ENCODE results near the gene CTR9. TPM values are rescaled to one million over a fixed set of nuclear protein-coding genes. Genes with fewer than 3 reads are reported as not detected.

Gene CTR9
- total RNA-seq, 1 experiment from 2014 or later: 20.0 TPM

DNA sequence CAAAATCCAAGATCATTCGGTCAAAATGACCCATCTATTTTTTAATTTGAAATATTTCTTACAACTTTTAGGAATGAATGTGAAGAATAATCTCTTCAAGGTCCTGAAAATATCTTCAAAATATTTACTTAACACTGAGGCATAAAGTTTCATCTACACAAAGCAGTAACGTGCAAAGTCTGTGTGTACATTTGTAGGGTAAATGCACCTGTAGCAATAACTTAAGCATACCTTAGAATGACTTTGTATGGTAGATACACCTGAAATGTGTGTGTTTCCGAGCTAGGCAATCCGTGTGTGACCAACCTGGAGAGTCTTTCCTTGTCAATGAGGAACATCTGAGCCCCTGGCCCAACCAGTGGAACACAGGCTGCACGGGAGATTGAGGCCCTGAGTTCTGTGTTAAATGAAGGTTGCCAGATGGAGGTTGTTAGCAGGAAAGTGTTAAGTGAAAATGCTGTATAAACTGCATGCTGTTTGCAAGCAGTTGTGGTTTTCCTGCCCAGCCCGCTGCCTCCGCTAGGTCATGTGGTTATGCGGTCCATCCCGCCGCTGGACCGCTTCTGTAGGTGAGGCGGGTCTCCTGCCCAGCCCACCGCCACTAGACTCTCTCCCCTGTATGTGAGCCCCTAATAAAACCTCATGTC, 7.6 kb upstream of the CTR9 start:
- DNase-seq: no peak
- Histone ChIP-seq H3K9me2 (replicated peaks; ENCODE audit: low read length) (no peaks in the 10 kb centered on the region), H3K27ac (ENCODE audit: low read length) (peak overlapping the region; percentile 29), H3K36me3 (ENCODE audit: low read depth, low read length) (no peaks in the 10 kb centered on the region), H3K27me3 (ENCODE audit: low read length) (no peaks in the 10 kb centered on the region), H3K9ac (ENCODE audit: low read length) (no peak overlapping the region), H3F3A (ENCODE audit: low read length, unreplicated experiment) (no peaks in the 10 kb centered on the region), H3K79me2 (ENCODE audit: low read length) (no peaks in the 10 kb centered on the region), H3K4me2 (ENCODE audit: low read length) (peak overlapping the region; percentile 23; the same call in 1 of the 2 replicates), H2AFZ (ENCODE audit: low read length) (0 out of 2 replicates have a peak overlapping the region, but pooled peaks have one; percentile 7), H3K4me3 (ENCODE audit: low read length) (no peak overlapping the region), H3K9me3 (ENCODE audit: low read length) (no peaks in the 10 kb centered on the region), H3K4me1 (ENCODE audit: insufficient read depth, low read length) (peaks cover 25% of the 10 kb centered on the region), H4K20me1 (ENCODE audit: low read length) (no peaks in the 10 kb centered on the region)
- no TSS peak for BruUV-seq (replicated peaks)
- ChIA-PET POLR2A (ENCODE audit: unreplicated experiment) (no interaction called here), CTCF (no interaction called here)
- intact Hi-C loops (cut with micrococcal nuclease): no loop called here
- ATAC-seq: no peak
- TF ChIP-seq EZH2phosphoT487 (IDR thresholded peaks at IDR 0.05; ENCODE audit: borderline replicate concordance, low read length): no peak
- TF ChIP-seq, protein P1, sequence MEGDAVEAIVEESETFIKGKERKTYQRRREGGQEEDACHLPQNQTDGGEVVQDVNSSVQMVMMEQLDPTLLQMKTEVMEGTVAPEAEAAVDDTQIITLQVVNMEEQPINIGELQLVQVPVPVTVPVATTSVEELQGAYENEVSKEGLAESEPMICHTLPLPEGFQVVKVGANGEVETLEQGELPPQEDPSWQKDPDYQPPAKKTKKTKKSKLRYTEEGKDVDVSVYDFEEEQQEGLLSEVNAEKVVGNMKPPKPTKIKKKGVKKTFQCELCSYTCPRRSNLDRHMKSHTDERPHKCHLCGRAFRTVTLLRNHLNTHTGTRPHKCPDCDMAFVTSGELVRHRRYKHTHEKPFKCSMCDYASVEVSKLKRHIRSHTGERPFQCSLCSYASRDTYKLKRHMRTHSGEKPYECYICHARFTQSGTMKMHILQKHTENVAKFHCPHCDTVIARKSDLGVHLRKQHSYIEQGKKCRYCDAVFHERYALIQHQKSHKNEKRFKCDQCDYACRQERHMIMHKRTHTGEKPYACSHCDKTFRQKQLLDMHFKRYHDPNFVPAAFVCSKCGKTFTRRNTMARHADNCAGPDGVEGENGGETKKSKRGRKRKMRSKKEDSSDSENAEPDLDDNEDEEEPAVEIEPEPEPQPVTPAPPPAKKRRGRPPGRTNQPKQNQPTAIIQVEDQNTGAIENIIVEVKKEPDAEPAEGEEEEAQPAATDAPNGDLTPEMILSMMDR (conservative IDR thresholded peaks at IDR 0.05; ENCODE audit: low read depth, low read length): no peak
- TF ChIP-seq EZH2 (IDR thresholded peaks at IDR 0.05; ENCODE audit: low read length, unreplicated experiment): no peak

DNA sequence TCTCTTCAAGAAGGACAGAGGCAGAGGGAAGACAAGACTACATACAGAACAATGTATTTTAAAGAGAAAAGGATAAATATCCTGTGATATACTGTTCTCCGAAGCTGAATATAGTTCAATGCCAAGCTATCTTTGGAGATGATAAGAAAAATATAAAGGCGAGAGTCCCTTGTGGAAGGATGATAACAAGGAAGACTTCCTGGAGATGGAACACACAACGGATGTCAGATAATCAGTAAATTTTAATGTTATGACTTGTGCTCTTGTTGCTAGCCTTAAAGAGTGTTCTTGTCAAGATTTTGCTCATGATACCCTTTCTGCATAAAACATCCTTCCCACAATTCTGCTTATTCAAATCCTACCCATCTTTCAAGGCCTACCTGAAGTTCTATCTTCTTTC, 6.8 kb upstream of the CTR9 start:
- no peaks in the 10 kb centered on the region for H3K27me3 ChIP-seq (ENCODE audit: low read length)
- ChIA-PET POLR2A (ENCODE audit: unreplicated experiment) (no interaction called here), CTCF (no interaction called here)
- TF ChIP-seq, protein P1 (conservative IDR thresholded peaks at IDR 0.05; ENCODE audit: low read depth, low read length): no peak
- no peak for TF ChIP-seq EZH2 (IDR thresholded peaks at IDR 0.05; ENCODE audit: low read length, unreplicated experiment)
- no peak for TF ChIP-seq EZH2phosphoT487 (IDR thresholded peaks at IDR 0.05; ENCODE audit: borderline replicate concordance, low read length)
- no peak overlapping the region for H3K27ac ChIP-seq (ENCODE audit: low read length)
- DNase-seq (no peak), ATAC-seq (no peak)
- no peak overlapping the region for H3K4me3 ChIP-seq (ENCODE audit: low read length)
- no peaks in the 10 kb centered on the region for H3K36me3 ChIP-seq (ENCODE audit: low read depth, low read length)
- H3K9me2 ChIP-seq (replicated peaks; ENCODE audit: low read length): no peaks in the 10 kb centered on the region
- H3K9me3 ChIP-seq (ENCODE audit: low read length): no peaks in the 10 kb centered on the region
- peaks cover 25% of the 10 kb centered on the region for H3K4me1 ChIP-seq (ENCODE audit: insufficient read depth, low read length)
- no peaks in the 10 kb centered on the region for H4K20me1 ChIP-seq (ENCODE audit: low read length)
- no peaks in the 10 kb centered on the region for H3F3A ChIP-seq (ENCODE audit: low read length, unreplicated experiment)
- no peak overlapping the region for H3K9ac ChIP-seq (ENCODE audit: low read length)
- no TSS peak for BruUV-seq (replicated peaks)
- H3K4me2 ChIP-seq (ENCODE audit: low read length): no peak overlapping the region
- H2AFZ ChIP-seq (ENCODE audit: low read length): no peak overlapping the region
- intact Hi-C loops (cut with micrococcal nuclease): no loop called here
- no peaks in the 10 kb centered on the region for H3K79me2 ChIP-seq (ENCODE audit: low read length)

DNA sequence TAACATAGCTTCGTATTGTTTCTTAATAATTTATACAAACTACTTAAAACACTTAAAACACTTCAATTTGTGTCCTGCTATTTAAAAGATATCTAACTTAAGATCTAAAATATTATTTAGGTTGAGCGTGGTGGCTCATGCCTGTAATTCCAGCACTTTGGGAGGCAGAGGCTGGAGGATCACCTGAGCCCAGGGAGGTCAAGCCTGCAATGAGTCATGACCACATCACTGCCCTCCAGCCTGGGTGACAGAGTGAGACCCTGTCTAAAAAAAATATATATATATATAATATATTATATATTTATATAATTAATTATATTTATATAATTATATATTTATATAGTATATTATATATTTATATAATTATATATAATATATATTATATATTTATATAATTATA, 4.2 kb upstream of the CTR9 start:
- ChIA-PET POLR2A (ENCODE audit: unreplicated experiment) (no interaction called here), CTCF (interaction anchor here (0.6 kb wide), 1 partner anchor 248 kb away, joined by 4 read pairs; no protein-coding TSS in a partner anchor)
- no peak for ATAC-seq

More for the DNA sequence above, 4.2 kb upstream of the CTR9 start:
- Histone ChIP-seq H3K79me2 (ENCODE audit: low read length) (peaks cover 7% of the 10 kb centered on the region), H4K20me1 (ENCODE audit: low read length) (no peaks in the 10 kb centered on the region), H3K36me3 (ENCODE audit: low read depth, low read length) (no peaks in the 10 kb centered on the region), H2AFZ (ENCODE audit: low read length) (no peak overlapping the region), H3K27me3 (ENCODE audit: low read length) (no peaks in the 10 kb centered on the region), H3K4me2 (ENCODE audit: low read length) (no peak overlapping the region), H3K27ac (ENCODE audit: low read length) (no peak overlapping the region), H3K9ac (ENCODE audit: low read length) (no peak overlapping the region), H3K4me3 (ENCODE audit: low read length) (no peak overlapping the region), H3K9me2 (replicated peaks; ENCODE audit: low read length) (no peaks in the 10 kb centered on the region), H3F3A (ENCODE audit: low read length, unreplicated experiment) (no peaks in the 10 kb centered on the region), H3K4me1 (ENCODE audit: insufficient read depth, low read length) (peaks cover 28% of the 10 kb centered on the region), H3K9me3 (ENCODE audit: low read length) (no peaks in the 10 kb centered on the region)
- no TSS peak for BruUV-seq (replicated peaks)
- peak; percentile 44 for DNase-seq
- intact Hi-C loops (cut with micrococcal nuclease): no loop called here
- TF ChIP-seq EZH2phosphoT487 (IDR thresholded peaks at IDR 0.05; ENCODE audit: borderline replicate concordance, low read length) (no peak), EZH2 (IDR thresholded peaks at IDR 0.05; ENCODE audit: low read length, unreplicated experiment) (no peak)
- TF ChIP-seq, protein P1 (conservative IDR thresholded peaks at IDR 0.05; ENCODE audit: low read depth, low read length): no peak

Data from PC-3 (cell line).